HK-2 (cell line): ENCODE data around the gene HBE1.
"Not testable (repeated sequence)": the region's sequence is repeated elsewhere in the genome, so short reads cannot be mapped to it uniquely, and the experiment has no call there.

Experiments
- DNase-seq: peaks from one replicate; pipeline ENCODE4 v3.0.0-alpha.2; 2018; ENCODE audit not compliant: unreplicated experiment

The HBE1 gene

DNA sequence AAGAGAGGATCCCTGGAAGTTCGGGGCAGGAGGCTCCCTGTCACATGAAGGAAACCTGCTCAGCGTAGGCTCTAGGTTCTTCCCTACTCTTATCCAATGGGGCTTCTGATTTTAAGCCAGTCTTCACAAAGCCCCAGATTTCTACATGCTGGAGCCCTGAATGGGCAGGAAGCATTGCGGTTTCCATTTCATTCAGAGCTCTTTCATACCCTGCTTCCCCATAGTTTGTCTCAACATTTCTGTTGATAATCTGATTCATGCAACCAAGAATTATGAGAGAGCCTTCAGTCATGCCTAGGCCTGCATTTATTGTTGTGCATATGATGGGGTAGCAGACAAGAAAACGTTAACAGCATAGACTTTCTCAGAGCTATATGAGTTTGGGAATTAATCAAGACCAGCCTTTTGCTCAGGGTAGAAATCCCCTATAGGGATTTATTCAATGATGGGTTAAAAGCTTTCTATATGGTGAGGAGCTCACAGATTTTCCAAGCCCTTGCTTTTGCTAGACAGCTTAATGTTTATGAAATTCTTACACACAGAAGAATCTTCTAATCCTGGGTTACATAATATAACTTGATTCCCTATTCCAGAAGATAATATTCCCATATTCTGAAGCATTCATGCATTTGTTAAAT, 16.1 kb upstream of the HBE1 start:
- DNase-seq = no peak

DNA sequence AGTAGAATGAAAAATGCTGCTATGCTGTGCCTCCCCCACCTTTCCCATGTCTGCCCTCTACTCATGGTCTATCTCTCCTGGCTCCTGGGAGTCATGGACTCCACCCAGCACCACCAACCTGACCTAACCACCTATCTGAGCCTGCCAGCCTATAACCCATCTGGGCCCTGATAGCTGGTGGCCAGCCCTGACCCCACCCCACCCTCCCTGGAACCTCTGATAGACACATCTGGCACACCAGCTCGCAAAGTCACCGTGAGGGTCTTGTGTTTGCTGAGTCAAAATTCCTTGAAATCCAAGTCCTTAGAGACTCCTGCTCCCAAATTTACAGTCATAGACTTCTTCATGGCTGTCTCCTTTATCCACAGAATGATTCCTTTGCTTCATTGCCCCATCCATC, 14.9 kb upstream of the HBE1 start:
- DNase-seq = no peak

- DNase-seq = no peak
Measured at GRCh38 chr11:5283882-5284281, 14.1 kb upstream of the HBE1 start.

GRCh38 chr11:5283086-5283485, 13.3 kb upstream of the HBE1 start:
- no peak for DNase-seq

DNA sequence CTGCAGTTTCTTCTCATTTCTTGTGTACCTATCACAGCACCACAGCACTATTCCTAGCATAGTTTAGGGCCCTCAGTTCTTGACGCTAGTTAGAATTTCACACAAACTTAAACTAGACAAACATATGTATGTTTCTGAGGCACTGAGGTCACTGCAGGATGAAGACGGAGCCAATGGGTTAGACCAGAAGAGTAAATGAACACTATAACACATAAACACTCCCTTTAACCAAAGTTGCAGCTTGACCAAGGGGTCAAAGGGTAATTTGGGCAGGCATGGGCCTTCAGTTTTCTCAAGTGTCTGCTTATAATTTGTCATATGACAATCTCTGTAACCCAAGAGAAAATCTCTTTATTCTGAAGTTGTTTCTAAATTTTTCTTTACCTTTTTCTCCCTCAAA, 12.9 kb upstream of the HBE1 start:
- DNase-seq = no peak

DNA sequence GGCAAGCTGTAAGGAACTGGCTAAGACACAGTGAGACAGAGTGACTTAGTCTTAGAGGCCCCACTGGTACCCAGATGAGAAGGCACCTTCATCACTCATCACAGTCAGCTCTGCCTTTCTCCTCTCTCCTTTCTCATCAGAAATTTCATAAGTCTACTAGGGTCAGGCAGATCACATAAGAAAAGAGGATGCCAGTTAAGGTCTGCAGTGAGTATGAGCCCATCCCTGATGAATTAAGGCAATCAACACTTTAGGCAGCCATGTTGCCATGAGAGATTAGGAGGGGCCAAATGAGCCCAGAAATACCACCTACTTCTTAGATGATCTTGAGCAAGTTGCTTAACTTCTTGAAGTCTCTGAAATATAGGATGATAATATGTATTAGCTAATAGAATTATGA, 11.9 kb upstream of the HBE1 start:
- DNase-seq = no peak

- DNase-seq = peak; percentile 10
Measured at GRCh38 chr11:5280582-5281102, 10.9 kb upstream of the HBE1 start.

- DNase-seq = no peak
Measured at GRCh38 chr11:5279471-5280090, 9.8 kb upstream of the HBE1 start.

GRCh38 chr11:5277807-5278382, 8.2 kb upstream of the HBE1 start:
- no peak for DNase-seq

DNA sequence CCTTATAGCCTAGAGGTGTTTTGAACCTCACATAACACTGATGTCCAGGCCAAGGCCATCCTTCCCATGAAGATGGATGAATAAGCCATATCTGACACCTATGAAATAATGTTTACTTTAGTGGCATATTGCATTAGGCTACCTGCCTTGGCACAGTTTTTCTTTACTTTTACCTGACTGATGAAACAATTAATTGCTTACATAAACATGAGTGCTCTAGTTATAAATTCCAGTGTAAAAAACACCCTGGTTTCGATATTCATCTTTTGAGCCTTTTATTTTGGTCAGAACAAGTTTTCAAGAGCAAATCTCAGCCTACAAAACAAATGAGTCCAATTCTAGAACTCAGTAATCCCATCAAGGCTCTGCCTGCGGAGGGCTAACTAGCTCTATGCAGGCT, 7.0 kb upstream of the HBE1 start:
- no peak for DNase-seq

GRCh38 chr11:5275369-5276110, 5.8 kb upstream of the HBE1 start:
- no peak for DNase-seq

GRCh38 chr11:5274395-5274794, 4.7 kb upstream of the HBE1 start:
- no peak for DNase-seq

DNA sequence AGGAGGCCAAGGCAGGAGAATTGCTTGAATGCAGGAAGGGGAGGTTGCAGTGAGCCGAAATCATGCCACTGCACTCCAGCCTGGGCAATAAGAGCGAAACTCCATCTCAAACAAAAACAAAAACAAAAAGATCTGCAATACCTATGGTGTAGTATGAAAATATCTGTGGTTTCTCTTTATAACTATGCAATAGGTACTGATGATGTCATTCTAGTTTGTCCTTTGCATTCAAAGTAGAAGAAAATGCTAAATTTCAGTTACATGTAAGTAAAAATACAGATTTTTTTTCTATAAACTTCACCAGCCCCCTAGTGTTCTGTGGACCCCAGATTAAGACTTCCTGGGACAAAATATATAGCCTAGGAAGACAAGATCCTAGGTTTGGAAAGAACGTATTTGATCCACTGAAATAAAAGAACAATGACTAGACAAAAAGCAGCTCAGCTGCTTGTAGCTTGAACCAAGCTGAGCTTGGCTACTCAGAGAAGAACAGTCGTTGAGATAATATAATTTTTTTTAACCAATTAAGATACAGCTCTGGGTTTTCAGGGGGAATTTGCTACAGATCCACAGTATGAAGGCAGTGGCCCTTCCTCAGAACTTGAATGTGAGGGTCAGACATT, 2.8 kb upstream of the HBE1 start:
- no peak for DNase-seq

DNA sequence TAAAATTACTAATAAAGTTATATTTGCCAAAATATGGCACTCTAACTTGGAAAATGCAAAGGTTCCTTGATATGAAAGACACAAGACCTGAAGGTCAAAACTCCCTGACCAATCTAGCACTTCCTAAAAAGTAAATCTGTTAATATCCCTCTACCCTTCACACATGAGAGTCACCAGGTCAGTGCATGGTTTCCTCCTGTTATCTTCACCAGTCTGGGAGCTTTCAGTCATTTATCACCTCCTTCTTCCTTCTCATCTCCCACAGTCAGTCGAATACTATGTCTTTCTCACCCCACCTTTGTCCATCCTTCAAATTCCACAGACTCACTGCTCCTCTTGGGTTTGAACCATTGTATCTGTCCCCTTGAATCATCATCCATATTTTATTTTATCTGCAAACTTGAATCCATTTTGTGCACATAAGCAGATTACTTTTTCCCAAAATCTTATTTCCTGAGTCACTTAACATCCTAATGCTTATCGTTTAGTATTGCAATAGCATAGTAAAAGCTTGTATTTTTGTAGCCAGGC, 2.6 kb downstream of the HBE1 start:
- DNase-seq = no peak

DNA sequence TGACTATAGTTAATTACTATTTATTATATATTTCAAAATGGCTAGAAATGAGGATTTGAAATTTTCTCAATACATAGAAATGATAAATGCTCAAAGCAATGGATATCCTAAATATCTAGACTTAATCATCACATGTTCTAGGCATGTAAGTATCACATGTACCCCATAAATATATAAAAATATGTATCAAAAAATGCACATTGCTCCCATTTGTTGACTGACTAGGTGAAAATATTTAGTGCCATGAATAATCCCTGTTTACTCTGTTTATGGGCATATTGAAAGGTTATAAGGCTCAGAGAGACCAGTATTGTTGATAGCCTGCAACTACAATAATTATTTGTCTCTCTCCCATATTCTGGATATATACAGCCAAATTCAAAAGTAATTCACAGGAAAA, 3.1 kb downstream of the HBE1 start:
- no peak for DNase-seq

GRCh38 chr11:5265832-5266231, 3.9 kb downstream of the HBE1 start:
- no peak for DNase-seq

- DNase-seq = no peak
Measured at GRCh38 chr11:5258543-5259262, 11.0 kb downstream of the HBE1 start.

DNA sequence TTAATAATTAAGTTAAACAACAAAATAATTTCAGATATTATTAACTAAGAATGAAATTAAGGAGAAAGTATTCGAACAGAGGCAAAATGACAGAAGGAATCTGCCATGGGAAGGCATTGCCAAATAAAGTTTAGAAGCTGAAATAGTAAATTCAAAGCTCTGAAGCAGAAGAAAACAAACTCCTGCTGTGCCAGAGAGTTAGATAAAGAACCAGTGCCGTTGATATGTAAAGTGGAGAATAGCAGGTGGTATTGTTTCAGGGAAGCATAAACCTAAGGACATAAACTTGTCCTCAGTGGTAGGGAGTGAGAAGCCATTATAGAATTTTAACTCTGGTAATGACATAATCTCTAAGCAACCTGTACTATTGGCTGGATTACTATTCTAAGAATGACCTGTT, 12.4 kb downstream of the HBE1 start:
- DNase-seq = no peak

GRCh38 chr11:5254646-5255413, 14.9 kb downstream of the HBE1 start, which contains the start of gene HBG2:
TSS of gene HBG2 (minus strand) at chr11:5254781. CDS start at chr11:5254728, 53 bp downstream.
- not testable (repeated sequence) for DNase-seq

- not testable (repeated sequence) for DNase-seq
Measured at GRCh38 chr11:5254023-5254422, 15.7 kb downstream of the HBE1 start.
